ENCODE measurements around the gene KLK14.

KLK14 gene

DNA sequence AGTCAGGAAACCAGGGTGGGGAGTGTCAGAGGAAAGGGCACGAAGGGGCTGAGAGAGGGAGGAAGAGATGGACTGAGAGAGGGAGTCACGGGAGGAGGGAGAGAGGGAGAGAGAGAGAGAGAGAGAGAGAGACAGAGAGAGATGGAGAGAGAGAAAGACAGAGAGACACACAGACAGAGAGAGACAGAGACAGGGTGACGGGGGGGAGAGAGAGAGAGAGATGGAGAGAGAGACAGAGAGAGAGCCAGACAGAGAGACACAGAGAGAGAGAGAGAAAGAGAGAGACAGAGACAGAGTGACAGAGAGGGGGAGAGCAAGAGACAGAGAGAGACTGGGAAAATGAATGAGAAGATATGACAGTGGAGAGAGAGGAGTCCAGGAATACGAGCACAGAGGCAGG is 494 bp upstream of the KLK14 start:
- H2AFZ ChIP-seq (ENCODE audit: low read length), result no peak overlapping the region
- no peaks in the 10 kb centered on the region; the same call in 1 of the 2 replicates for H3K9me3 ChIP-seq (ENCODE audit: insufficient read depth, low read depth, low read length)
- no peaks in the 10 kb centered on the region for H3F3A ChIP-seq (ENCODE audit: low read depth)
- H3K36me3 ChIP-seq (ENCODE audit: insufficient read depth, low read length), result no peaks in the 10 kb centered on the region
- H4K20me1 ChIP-seq (ENCODE audit: insufficient read depth, low read length, poor library complexity, severe bottlenecking), result no peaks in the 10 kb centered on the region
- no peaks in the 10 kb centered on the region for H3K79me2 ChIP-seq (ENCODE audit: insufficient read depth, low read length)
- H3K4me2 ChIP-seq (ENCODE audit: low read depth, low read length, poor library complexity, severe bottlenecking), result no peak overlapping the region
- no peak overlapping the region for H3K4me3 ChIP-seq (ENCODE audit: low read length, poor library complexity, severe bottlenecking)
- no peaks in the 10 kb centered on the region for H3K9me2 ChIP-seq (replicated peaks; ENCODE audit: low read depth, low read length)
- no peak overlapping the region for H3K9ac ChIP-seq (ENCODE audit: low read depth, low read length, poor library complexity, severe bottlenecking)
- H3K4me1 ChIP-seq (ENCODE audit: insufficient read depth, low read length, poor library complexity, severe bottlenecking), result no peaks in the 10 kb centered on the region
- TF ChIP-seq EZH2phosphoT487 (IDR thresholded peaks at IDR 0.05; ENCODE audit: borderline replicate concordance), result no peak
- TF ChIP-seq, protein P1, sequence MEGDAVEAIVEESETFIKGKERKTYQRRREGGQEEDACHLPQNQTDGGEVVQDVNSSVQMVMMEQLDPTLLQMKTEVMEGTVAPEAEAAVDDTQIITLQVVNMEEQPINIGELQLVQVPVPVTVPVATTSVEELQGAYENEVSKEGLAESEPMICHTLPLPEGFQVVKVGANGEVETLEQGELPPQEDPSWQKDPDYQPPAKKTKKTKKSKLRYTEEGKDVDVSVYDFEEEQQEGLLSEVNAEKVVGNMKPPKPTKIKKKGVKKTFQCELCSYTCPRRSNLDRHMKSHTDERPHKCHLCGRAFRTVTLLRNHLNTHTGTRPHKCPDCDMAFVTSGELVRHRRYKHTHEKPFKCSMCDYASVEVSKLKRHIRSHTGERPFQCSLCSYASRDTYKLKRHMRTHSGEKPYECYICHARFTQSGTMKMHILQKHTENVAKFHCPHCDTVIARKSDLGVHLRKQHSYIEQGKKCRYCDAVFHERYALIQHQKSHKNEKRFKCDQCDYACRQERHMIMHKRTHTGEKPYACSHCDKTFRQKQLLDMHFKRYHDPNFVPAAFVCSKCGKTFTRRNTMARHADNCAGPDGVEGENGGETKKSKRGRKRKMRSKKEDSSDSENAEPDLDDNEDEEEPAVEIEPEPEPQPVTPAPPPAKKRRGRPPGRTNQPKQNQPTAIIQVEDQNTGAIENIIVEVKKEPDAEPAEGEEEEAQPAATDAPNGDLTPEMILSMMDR (conservative IDR thresholded peaks at IDR 0.05; ENCODE audit: low read length), result no peak
- H3K27me3 ChIP-seq (ENCODE audit: insufficient read depth, low read length, poor library complexity, severe bottlenecking), result no peaks in the 10 kb centered on the region

DNA sequence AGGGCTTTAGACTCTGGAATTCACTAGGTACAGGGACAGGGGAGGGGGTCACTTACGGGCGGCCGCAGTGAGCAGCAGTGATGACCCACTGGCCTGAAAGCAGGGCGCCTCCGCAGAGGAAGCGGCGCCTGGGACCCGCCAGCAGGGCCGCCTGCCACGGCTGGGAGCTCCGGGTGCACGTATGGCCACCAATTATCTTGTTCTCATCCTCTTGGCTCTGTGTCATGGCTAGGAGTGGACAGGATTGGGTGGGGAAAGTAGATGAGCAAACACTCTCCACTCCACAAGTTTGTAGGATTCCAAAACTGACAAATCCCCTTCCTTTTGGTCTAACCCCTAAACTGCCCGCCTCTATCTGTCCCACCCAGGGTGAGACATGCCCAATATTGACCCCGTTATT is 1.2 kb downstream of the KLK14 start:
- Histone ChIP-seq H3K4me3 (ENCODE audit: low read length, poor library complexity, severe bottlenecking) (no peak overlapping the region), H3F3A (ENCODE audit: low read depth) (no peaks in the 10 kb centered on the region), H3K9ac (ENCODE audit: low read depth, low read length, poor library complexity, severe bottlenecking) (no peak overlapping the region), H3K4me1 (ENCODE audit: insufficient read depth, low read length, poor library complexity, severe bottlenecking) (no peaks in the 10 kb centered on the region), H3K9me2 (replicated peaks; ENCODE audit: low read depth, low read length) (no peaks in the 10 kb centered on the region), H3K79me2 (ENCODE audit: insufficient read depth, low read length) (no peaks in the 10 kb centered on the region), H3K9me3 (ENCODE audit: insufficient read depth, low read depth, low read length) (no peaks in the 10 kb centered on the region; the same call in 1 of the 2 replicates), H2AFZ (ENCODE audit: low read length) (no peak overlapping the region), H4K20me1 (ENCODE audit: insufficient read depth, low read length, poor library complexity, severe bottlenecking) (no peaks in the 10 kb centered on the region), H3K27me3 (ENCODE audit: insufficient read depth, low read length, poor library complexity, severe bottlenecking) (no peaks in the 10 kb centered on the region), H3K36me3 (ENCODE audit: insufficient read depth, low read length) (no peaks in the 10 kb centered on the region), H3K4me2 (ENCODE audit: low read depth, low read length, poor library complexity, severe bottlenecking) (no peak overlapping the region)
- TF ChIP-seq, protein P1 (conservative IDR thresholded peaks at IDR 0.05; ENCODE audit: low read length), result no peak
- no peak for TF ChIP-seq EZH2phosphoT487 (IDR thresholded peaks at IDR 0.05; ENCODE audit: borderline replicate concordance)

- no peak overlapping the region for H2AFZ ChIP-seq (ENCODE audit: low read length)
- H3K9me2 ChIP-seq (replicated peaks; ENCODE audit: low read depth, low read length), result no peaks in the 10 kb centered on the region
- H3K4me3 ChIP-seq (ENCODE audit: low read length, poor library complexity, severe bottlenecking), result no peak overlapping the region
- no peaks in the 10 kb centered on the region for H3K36me3 ChIP-seq (ENCODE audit: insufficient read depth, low read length)
- H3K27me3 ChIP-seq (ENCODE audit: insufficient read depth, low read length, poor library complexity, severe bottlenecking), result no peaks in the 10 kb centered on the region
- no peaks in the 10 kb centered on the region for H3F3A ChIP-seq (ENCODE audit: low read depth)
- no peaks in the 10 kb centered on the region for H4K20me1 ChIP-seq (ENCODE audit: insufficient read depth, low read length, poor library complexity, severe bottlenecking)
- H3K4me1 ChIP-seq (ENCODE audit: insufficient read depth, low read length, poor library complexity, severe bottlenecking), result no peaks in the 10 kb centered on the region
- H3K4me2 ChIP-seq (ENCODE audit: low read depth, low read length, poor library complexity, severe bottlenecking), result no peak overlapping the region
- TF ChIP-seq, protein P1 (conservative IDR thresholded peaks at IDR 0.05; ENCODE audit: low read length), result no peak
- TF ChIP-seq EZH2phosphoT487 (IDR thresholded peaks at IDR 0.05; ENCODE audit: borderline replicate concordance), result no peak
- no peaks in the 10 kb centered on the region; the same call in 1 of the 2 replicates for H3K9me3 ChIP-seq (ENCODE audit: insufficient read depth, low read depth, low read length)
- no peak overlapping the region for H3K9ac ChIP-seq (ENCODE audit: low read depth, low read length, poor library complexity, severe bottlenecking)
- no peaks in the 10 kb centered on the region for H3K79me2 ChIP-seq (ENCODE audit: insufficient read depth, low read length)
These were observed 3.1 kb downstream of the KLK14 start for GRCh38 chr19:51079481-51080110.

Measured in Loucy (cell line).